HepG2 (cell line): ENCODE data around the gene CBLN3. TPM values are rescaled to one million over a fixed set of nuclear protein-coding genes. Genes with fewer than 3 reads are reported as not detected.

ENCODE experiments used
- ATAC-seq: fragments of 200-7000 bp; cut with Tn5 transposase; 3 replicates; pipeline ENCODE4 v1.9.1; 2020; ENCODE audit warnings: mild to moderate bottlenecking, moderate library complexity
- BruUV-seq: library from RNA; stranded (reverse); fragments of 400-500 nt; replicated peaks from 2 replicates; lab custom pipeline; 2021; lab: Mats Ljungman, UMichigan
- CTCF ChIA-PET: fragments of 300-600 bp; formaldehyde crosslinking; extraction: SDS; loops from one replicate; lab custom pipeline; 2021; ENCODE audit warnings: low total read pairs, inconsistent platforms, low intra/inter-chr PET ratio; lab: Yijun Ruan, JAX
- POLR2A ChIA-PET: fragments of 350-600 bp; sonication (Branson Sonifier 250); formaldehyde crosslinking; loops from one replicate; lab custom pipeline; 2020; ENCODE audit warnings: antibody characterized with exemption, inconsistent platforms; lab: Yijun Ruan, JAX
- DNase-seq: peaks from one replicate; pipeline ENCODE4 v3.0.0-alpha.2; 2015; ENCODE audit warnings: low spot score
- FAIRE-seq: peaks from 3 replicates; lab custom pipeline; 2011; peaks lifted over from hg19 to GRCh38; lab: Jason Lieb, UNC
- H2AFZ ChIP-seq: one replicate; pipeline ENCODE4 v1.6.1; 2011; ENCODE audit warnings: low read length, inconsistent platforms
- H3K27ac ChIP-seq: fragments of 300-600 bp; 3 replicates; pipeline ENCODE4 v1.8.0; 2011; ENCODE audit warnings: mixed run types, mild to moderate bottlenecking, mixed read lengths, low read length, inconsistent platforms; ENCODE audit not compliant: insufficient read depth; ENCODE audit errors: extremely low read length
- H3K27me3 ChIP-seq, 2 experiments: fragments of 200-600 bp in 1 of 2; 2 replicates in 1 of 2; 3 replicates in 1 of 2; pipeline versions ENCODE4 v1.6.0 to v1.8.0; 2011; ENCODE audit warnings: low read length in 2 of 2, mild to moderate bottlenecking in 2 of 2, moderate library complexity in 2 of 2, inconsistent platforms in 1 of 2; ENCODE audit not compliant: insufficient read depth in 2 of 2, control insufficient read depth in 1 of 2
- H3K36me3 ChIP-seq, 2 experiments: fragments of 200-600 bp in 1 of 2; replicated peaks in 1 of 2; 2 replicates in 1 of 2; 3 replicates in 1 of 2; pipeline versions ENCODE4 v1.5.1 to v1.8.0; 2011; ENCODE audit warnings: low read length in 2 of 2, inconsistent platforms in 1 of 2; ENCODE audit not compliant: insufficient read depth in 2 of 2, control insufficient read depth in 1 of 2
- H3K4me1 ChIP-seq: 2 replicates; pipeline ENCODE4 v1.5.1; 2012; ENCODE audit warnings: low read length, inconsistent platforms; ENCODE audit not compliant: insufficient read depth
- H3K4me2 ChIP-seq: 2 replicates; pipeline ENCODE4 v1.6.0; 2011; ENCODE audit warnings: low read depth, low read length, inconsistent platforms
- H3K4me3 ChIP-seq, 3 experiments: fragments of 200-600 bp in 1 of 3; sonication (generic), shearing (Covaris generic) in 1 of 3; replicated peaks in 1 of 3; 2 replicates each; pipeline ENCODE4 v1.5.1; 2011 to 2016; ENCODE audit warnings: low read length in 3 of 3, inconsistent platforms in 2 of 3, low read depth in 2 of 3, mild to moderate bottlenecking in 2 of 3, control low read depth in 1 of 3, mixed read lengths in 1 of 3; ENCODE audit not compliant: insufficient read depth in 1 of 3
- H3K79me2 ChIP-seq: one replicate; pipeline ENCODE4 v1.6.1; 2011; ENCODE audit warnings: low read length, inconsistent platforms; ENCODE audit not compliant: insufficient read depth
- H3K9ac ChIP-seq: 2 replicates; pipeline ENCODE4 v1.6.0; 2011; ENCODE audit warnings: mild to moderate bottlenecking, low read depth, low read length, inconsistent platforms; ENCODE audit not compliant: insufficient read depth
- H3K9me3 ChIP-seq: 2 replicates; pipeline ENCODE4 v1.5.1; 2012; ENCODE audit warnings: mild to moderate bottlenecking, low read length
- H4K20me1 ChIP-seq: 2 replicates; pipeline ENCODE4 v1.6.0; 2011; ENCODE audit warnings: inconsistent platforms, mild to moderate bottlenecking, low read length, moderate library complexity; ENCODE audit not compliant: insufficient read depth
- CREM ChIP-seq, 2 experiments: sonication (generic) in 1 of 2; formaldehyde crosslinking in 1 of 2; IDR thresholded peaks; 2 replicates each; pipeline versions ENCODE4 v1.4.0 to v1.6.1; 2016 to 2020; ENCODE audit warnings: antibody characterized with exemption in 1 of 2, mild to moderate bottlenecking in 1 of 2, missing genetic modification reagents in 1 of 2
- HIC2 ChIP-seq: sonication (generic); formaldehyde crosslinking; IDR thresholded peaks from 2 replicates; pipeline ENCODE4 v1.9.0; 2022; ENCODE audit warnings: low read depth, missing genetic modification reagents
- HNRNPL ChIP-seq: fragments of 200-400 bp; formaldehyde crosslinking; IDR thresholded peaks from 2 replicates; pipeline ENCODE4 v1.6.1; 2017; ENCODE audit warnings: mild to moderate bottlenecking, low read depth, low read length
- MAFF ChIP-seq: IDR thresholded peaks from 2 replicates; pipeline ENCODE4 v1.6.1; 2011; ENCODE audit warnings: low read depth, low read length, improper control_type of control experiment
- MAFK ChIP-seq, 2 experiments: IDR thresholded peaks in 1 of 2; conservative IDR thresholded peaks in 1 of 2; 2 replicates each; pipeline ENCODE4 v1.6.1; 2011; ENCODE audit warnings: improper control_type of control experiment in 2 of 2, low read length in 2 of 2
- NFATC3 ChIP-seq: sonication (generic); formaldehyde crosslinking; IDR thresholded peaks from 2 replicates; pipeline ENCODE4 v1.5.1; 2020; ENCODE audit warnings: mild to moderate bottlenecking, missing genetic modification reagents
- RARG ChIP-seq: sonication (generic); formaldehyde crosslinking; IDR thresholded peaks from 2 replicates; pipeline ENCODE4 v1.4.0; 2020; ENCODE audit warnings: low read depth, mild to moderate bottlenecking, missing genetic modification reagents
- SOX6 ChIP-seq, 2 experiments: fragments of 450-650 bp in 1 of 2; sonication (generic) in 1 of 2; formaldehyde crosslinking in 1 of 2; IDR thresholded peaks; 2 replicates each; pipeline versions ENCODE4 v1.4.0 to v1.6.1; 2017 to 2020; ENCODE audit warnings: antibody characterized with exemption in 1 of 2, mild to moderate bottlenecking in 1 of 2, missing genetic modification reagents in 1 of 2
- TFE3 ChIP-seq: IDR thresholded peaks from 2 replicates; pipeline ENCODE4 v1.6.1; 2016
- ZBTB38 ChIP-seq: sonication (generic); formaldehyde crosslinking; IDR thresholded peaks from 2 replicates; pipeline ENCODE4 v1.5.1; 2020; ENCODE audit warnings: mild to moderate bottlenecking, missing genetic modification reagents
- ZFP82 ChIP-seq: sonication (generic); formaldehyde crosslinking; IDR thresholded peaks from 2 replicates; pipeline ENCODE4 v1.5.1; 2020; ENCODE audit warnings: mild to moderate bottlenecking, missing genetic modification reagents, borderline replicate concordance
- ZNF557 ChIP-seq: sonication (generic); formaldehyde crosslinking; IDR thresholded peaks from 2 replicates; pipeline ENCODE4 v1.4.0; 2020; ENCODE audit warnings: missing genetic modification reagents
- ZNF629 ChIP-seq: sonication (generic); formaldehyde crosslinking; conservative IDR thresholded peaks from 2 replicates; pipeline ENCODE4 v1.5.0; 2020; ENCODE audit warnings: missing genetic modification reagents
- WGBS: methylation state at CpG from one replicate; pipeline ENCODE4 v1.1.6; 2017; ENCODE audit warnings: low lambda C conversion rate; 5-methylcytosine and 5-hydroxymethylcytosine counted together
- in situ Hi-C: cut with HindIII; loops from 2 replicates; pipeline ENCODE4 v1.10.0; 2017; ENCODE audit warnings: low pct_unique_long_range_greater_than_20kb; ENCODE audit not compliant: extremely low pct_ligation_motif_present
- intact Hi-C: fragments of 100-400 bp; cut with micrococcal nuclease; formaldehyde crosslinking; loops from one replicate; pipeline ENCODE4 v1.10.0; 2022; ENCODE audit not compliant: unreplicated experiment
- polyA plus RNA-seq, 8 experiments: library from polyadenylated mRNA; depleted of rRNA in 3 of 8; stranded (reverse) in 7 of 8; unstranded in 1 of 8; fragments of >200 nt; fragmentation: Illumina TruSeq in 4 of 8; extraction: Trizol in 4 of 8; gene quantifications; 2 replicates each; pipeline versions ENCODE4 v1.2.1 to v1.2.3, GENCODE V29; 2011 to 2016; ENCODE audit warnings: low read depth in 4 of 8, missing spikeins in 1 of 8, mixed read lengths in 1 of 8; ENCODE audit not compliant: insufficient read depth in 1 of 8
- total RNA-seq, 5 experiments: library from RNA; depleted of rRNA; stranded (reverse); fragments of >200 nt; fragmentation: Illumina TruSeq; extraction: Trizol; gene quantifications; 2 replicates each; pipeline ENCODE4 v1.2.3, GENCODE V29; 2016; ENCODE audit warnings: low read depth in 1 of 5
- TF ChIP-seq, protein P1 (sequence below): sonication (generic); formaldehyde crosslinking; IDR thresholded peaks from 2 replicates; pipeline ENCODE4 v1.5.0; 2020; ENCODE audit warnings: missing genetic modification reagents

CBLN3 gene
- total and polyA plus RNA-seq, 2 of the 13 experiments (the other 11 are each of a cell fraction or from before 2014, with no cell fraction given), result 0.66 to 0.98 TPM

GRCh38 chr14:24395609-24396582 is 33.6 kb downstream of the CBLN3 start:
- Histone ChIP-seq H3K79me2 (no peaks in the 10 kb centered on the region), H3K9me3 (no peaks in the 10 kb centered on the region)
- intact Hi-C loops, result no loop called here
- BruUV-seq, result no TSS peak
- TF ChIP-seq ZNF557 (CRISPR knock-in tag) (no peak), ZBTB38 (no peak), CREM (IDR thresholded peaks at IDR 0.05) (no peak), CREM (CRISPR knock-in tag; IDR thresholded peaks at IDR 0.05) (no peak), SOX6 (IDR thresholded peaks at IDR 0.05) (no peak), SOX6 (CRISPR knock-in tag; IDR thresholded peaks at IDR 0.05) (no peak), MAFK (conservative IDR thresholded peaks at IDR 0.05 in 1 of 2, IDR thresholded peaks at IDR 0.05 in 1 of 2; ENCODE audit: low read length in 2 of 2) (peak; percentile 84 to 88), HNRNPL (0 out of 2 replicates have a peak, but pooled peaks have one; percentile 31), ZFP82 (CRISPR knock-in tag) (no peak), RARG (CRISPR knock-in tag) (no peak), HIC2 (CRISPR knock-in tag) (0 out of 2 replicates have a peak, but pooled peaks have one; percentile 39), TFE3 (CRISPR knock-in tag) (no peak), MAFF (peak; percentile 70; the same call in 1 of the 2 replicates), NFATC3 (CRISPR knock-in tag) (no peak), ZNF629 (CRISPR knock-in tag) (no peak)
- TF ChIP-seq, protein P1, sequence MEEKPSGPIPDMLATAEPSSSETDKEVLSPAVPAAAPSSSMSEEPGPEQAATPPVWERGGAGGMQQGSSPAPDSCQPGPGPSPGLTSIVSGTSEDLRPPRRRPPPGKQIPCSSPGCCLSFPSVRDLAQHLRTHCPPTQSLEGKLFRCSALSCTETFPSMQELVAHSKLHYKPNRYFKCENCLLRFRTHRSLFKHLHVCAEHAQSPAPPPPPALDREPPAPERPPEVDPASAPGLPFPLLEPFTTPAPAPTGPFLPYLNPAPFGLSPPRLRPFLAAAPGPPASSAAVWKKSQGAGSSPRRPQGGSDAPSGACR (CRISPR knock-in tag), result no peak
- TF ChIP-seq, all 625 proteins: peak for 4
- H3K4me2 ChIP-seq, result no peak overlapping the region
- H3K4me3 ChIP-seq, result no peak overlapping the region
- H3K4me1 ChIP-seq, result peaks cover 48% of the 10 kb centered on the region
- CTCF ChIA-PET, result no interaction called here
- no peak overlapping the region for H3K9ac ChIP-seq
- no peaks in the 10 kb centered on the region for H4K20me1 ChIP-seq
- 33% methylated on average over 8 of the region's 8 CpGs for WGBS
- in situ Hi-C loops, result no loop called here
- POLR2A ChIA-PET, result no interaction called here
- ATAC-seq, result peak; percentile 7; the same call in 2 of the 3 replicates
- H3K27ac ChIP-seq, result no peak overlapping the region
- no peaks in the 10 kb centered on the region for H3K36me3 ChIP-seq
- DNase-seq, result no peak
- H3K27me3 ChIP-seq, result peaks cover 16 to 65% of the 10 kb centered on the region in 2 experiments; a peak in 4 of 5 replicates
- no peak for FAIRE-seq
- H2AFZ ChIP-seq, result no peak overlapping the region
